Gastrocnemius medialis (tissue), 4 donors: ENCODE measurements around the gene POU1F1.

Source experiments
- CTCF ChIP-seq, 5 experiments: fragments of 450-650 bp in 3 of 5; fragments of 200-600 bp in 2 of 5; sonication (generic) in 2 of 5; IDR thresholded peaks in 4 of 5; conservative IDR thresholded peaks in 1 of 5; 1 replicate in 4 of 5; 2 replicates in 1 of 5; pipeline ENCODE4 v1.5.1; 2016 to 2019; ENCODE audit warnings: antibody characterized with exemption in 5 of 5, mild to moderate bottlenecking in 3 of 5, moderate library complexity in 3 of 5
- POLR2A ChIP-seq, 2 donors: fragments of 450-650 bp; IDR thresholded peaks; one replicate each; pipeline ENCODE4 v1.6.1; 2017; ENCODE audit warnings: antibody characterized with exemption in 2 of 2, mild to moderate bottlenecking in 2 of 2, moderate library complexity in 2 of 2

DNA sequence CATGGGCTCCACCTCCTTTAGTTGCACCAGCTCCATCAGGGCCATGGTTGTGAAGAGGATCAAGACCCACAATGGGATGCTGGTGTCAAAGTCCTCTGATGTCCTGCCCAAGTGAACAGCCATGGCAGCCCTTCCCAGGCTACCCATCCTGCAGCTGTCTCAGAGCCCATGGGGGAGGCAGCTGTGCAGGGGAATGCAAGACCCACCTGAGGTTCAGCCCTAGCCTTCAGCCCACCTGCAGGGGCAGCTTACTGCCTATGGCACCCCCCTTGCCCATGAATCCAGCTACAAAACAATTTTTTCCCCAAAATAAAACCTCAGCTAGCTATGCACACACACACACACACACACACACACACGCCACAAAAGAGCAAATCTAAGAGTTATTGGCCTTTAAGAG is 48.2 kb upstream of the POU1F1 start:
- no peak for TF ChIP-seq CTCF (IDR thresholded peaks at IDR 0.05 in 4 of 5, conservative IDR thresholded peaks at IDR 0.05 in 1 of 5)
- no peak for TF ChIP-seq POLR2A (IDR thresholded peaks at IDR 0.05)
